SK-N-DZ (cell line): Measurements from ENCODE around the gene TTC39B.
A peak's percentile ranks its signal among the peaks of the same experiment; 100 is the strongest.

Experiments
- DNase-seq: peaks from one replicate; pipeline ENCODE4 v3.0.0-alpha.2; 2015; ENCODE audit warnings: low spot score

TTC39B gene

DNA sequence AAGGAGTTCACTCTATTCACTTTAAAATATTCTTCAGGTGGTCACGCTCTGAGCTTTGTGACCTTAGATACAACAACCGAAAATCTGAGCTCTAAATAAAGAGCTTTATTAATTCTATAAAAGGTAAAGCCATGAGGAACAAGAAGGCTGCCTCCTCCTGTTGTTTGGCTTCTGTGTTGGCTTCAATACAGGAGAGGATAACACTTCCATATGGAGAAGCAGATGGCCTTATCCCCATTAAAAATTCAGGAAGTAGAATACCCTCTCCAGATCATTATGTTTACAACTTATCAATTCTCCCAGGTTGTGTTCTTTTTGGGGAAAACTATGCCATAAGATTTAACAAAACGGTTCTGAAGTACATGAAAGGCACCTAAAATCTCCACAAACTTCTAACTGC is 128.4 kb downstream of the TTC39B start:
- no peak for DNase-seq

DNA sequence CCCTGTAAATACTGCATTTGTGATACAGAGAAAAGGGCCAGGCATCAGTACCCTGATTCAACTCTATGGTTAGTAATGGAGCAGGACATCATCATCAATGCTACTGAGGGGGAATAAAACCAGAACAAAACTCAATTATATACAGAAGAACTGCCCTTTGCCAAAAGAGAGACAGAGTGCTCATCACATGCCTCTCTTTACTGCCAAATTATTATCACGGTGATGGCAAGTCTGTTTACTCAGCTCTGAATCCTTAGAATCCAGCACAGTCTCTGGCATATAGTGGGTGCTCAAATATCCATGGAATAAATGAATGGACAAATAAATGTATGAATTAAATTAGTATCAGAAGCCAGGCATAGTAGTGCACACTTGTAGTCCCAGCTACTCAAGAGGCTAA is 130.2 kb downstream of the TTC39B start:
- no peak for DNase-seq

DNA sequence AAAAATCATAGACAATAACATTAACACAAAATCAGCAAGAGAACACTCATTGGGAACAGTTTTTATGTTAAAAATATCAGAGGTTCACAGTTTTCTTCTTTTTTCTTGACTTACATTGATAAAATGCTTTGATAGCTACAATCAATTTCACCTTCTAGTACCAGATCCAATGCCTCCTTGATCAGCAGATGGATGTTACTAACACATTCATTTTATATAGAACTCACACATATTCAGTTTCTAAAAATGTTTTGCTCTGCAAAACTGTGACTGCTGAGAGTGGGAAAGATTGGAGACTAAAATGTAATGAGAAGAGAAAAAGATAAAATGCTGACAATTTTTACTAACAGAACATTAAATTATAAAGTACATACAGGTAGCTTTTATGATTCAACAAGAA is 143.1 kb downstream of the TTC39B start:
- DNase-seq: no peak

DNA sequence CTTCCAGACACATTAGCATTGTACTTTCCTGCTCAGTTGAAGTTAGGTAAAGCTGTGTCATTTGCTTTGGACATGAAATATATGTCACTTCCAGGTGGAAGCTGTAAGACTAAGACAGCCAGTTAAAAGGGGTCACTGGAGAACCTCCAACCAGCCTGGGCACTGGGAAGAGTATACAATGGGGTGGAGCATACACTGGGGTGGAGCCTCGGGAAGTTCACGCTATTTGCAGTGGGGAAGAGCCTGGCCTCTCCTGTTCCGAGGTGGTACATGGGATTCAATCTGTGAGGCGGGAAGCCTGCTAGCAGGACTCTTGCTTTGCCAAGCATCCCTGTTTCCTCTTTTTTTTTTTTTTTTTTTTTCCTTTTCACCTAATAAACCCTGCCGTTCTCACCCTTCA is 145.3 kb downstream of the TTC39B start:
- DNase-seq: no peak

DNA sequence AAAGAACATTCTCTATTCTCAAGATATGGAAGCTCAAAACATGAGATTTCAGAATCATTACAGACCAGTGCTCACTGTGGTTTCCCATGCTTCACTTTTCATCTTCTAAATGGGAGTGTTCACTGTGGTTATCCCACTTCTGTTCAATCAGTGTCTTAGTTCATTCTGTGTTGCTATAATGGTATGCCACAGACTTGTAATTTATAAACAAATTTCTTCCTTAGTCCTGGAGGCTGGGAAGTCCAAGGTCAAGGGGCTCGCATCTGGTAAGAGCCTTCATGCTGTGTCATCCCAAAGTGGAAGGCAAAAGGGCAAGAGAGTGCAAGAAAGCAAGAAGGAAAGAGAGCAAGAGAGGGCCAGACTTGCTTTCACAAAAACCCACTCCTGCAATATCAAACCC is 146.3 kb downstream of the TTC39B start:
- no peak for DNase-seq

DNA sequence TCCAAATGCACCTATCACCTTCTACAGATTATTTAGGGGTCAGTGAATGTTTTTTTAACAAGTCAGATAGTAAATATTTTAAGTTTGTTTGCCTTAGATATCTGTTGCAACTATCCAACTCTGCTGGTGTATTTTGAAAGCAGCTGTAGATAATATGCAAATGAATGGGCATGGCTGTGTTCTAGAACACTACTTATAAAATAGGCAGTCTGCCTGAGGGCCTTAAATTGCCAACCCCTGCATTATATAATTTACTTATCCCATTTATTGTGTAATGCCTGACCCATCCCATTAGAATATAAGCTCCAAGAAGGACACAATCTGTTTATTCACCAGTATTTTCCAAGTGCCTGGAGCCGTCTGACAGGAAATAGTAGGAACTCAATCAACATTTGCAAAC is 149.0 kb downstream of the TTC39B start:
- no peak for DNase-seq

DNA sequence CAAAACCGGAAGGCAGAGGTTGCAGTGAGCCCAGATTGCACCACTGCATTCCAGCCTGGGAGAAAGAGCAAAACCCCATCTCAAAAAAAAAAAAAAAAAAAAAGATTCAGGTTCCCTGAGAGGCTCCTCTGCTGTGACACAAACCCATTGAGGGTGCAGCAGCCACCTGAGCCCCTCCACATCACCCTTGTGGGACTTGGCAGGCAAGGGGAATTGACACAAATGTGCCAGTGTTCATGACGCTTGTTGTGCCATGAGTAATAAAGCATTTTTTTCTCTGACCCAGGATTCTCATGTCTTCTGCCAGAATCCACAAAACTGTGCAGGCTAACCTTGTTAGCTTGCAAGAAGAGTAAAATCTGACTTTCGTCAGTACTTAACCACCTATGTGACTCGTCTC is 149.6 kb downstream of the TTC39B start:
- no peak for DNase-seq

DNA sequence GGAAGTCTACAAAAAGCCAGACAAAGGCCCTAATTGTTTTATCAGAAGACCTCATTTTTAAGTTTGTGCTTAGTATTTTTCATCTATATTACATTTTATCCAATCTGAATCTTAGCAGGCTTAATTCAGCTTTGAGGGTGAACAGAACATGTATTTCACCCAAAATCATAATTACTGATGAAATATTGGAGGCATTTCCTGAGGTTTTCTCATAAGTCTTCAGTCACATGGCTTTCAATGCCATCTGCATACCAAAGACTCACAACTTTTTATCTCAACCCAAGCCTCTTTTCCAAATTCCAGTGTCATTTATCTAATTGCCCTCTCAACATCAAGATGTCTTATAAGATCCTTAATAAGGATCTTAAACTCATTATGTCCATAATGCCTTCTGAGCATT is 150.8 kb downstream of the TTC39B start:
- DNase-seq: no peak

DNA sequence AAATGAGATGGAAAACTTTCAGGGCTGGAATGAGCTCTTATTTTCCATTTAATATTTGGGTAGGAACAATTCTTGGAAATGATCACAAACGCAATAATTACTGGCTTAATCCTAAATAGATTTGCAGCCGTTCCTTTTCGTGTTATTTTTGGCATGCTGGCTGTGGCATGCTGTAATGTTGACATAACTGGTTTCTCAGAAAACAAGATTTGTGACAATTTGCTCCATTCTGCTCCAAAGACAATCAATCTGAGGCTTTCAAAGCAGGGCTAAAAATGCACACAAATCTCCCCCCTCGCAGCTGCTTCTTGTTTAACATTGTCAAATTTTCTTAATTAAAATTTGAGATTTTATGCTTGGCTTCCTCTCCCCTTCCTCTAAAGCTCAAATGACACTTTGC is 151.2 kb downstream of the TTC39B start:
- DNase-seq: no peak

DNA sequence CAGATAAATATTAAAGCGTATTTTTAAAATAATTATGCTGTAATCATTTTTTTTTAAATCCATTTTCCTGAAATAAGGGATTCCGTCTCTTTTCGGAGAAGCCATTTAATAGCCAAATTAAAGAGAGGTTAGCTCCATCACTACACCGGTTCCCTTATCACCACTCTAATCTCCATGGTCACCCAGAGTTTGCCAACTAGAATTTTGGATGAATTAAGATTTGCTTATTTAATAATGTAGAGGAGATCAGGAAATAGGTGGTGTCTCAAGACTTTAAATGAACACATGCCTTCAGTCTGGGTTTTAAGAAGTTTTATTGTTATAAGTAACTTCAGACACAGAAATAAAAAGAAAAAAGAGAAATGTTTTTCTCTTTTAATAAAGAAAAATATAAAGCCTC is 151.7 kb downstream of the TTC39B start:
- DNase-seq: no peak

DNA sequence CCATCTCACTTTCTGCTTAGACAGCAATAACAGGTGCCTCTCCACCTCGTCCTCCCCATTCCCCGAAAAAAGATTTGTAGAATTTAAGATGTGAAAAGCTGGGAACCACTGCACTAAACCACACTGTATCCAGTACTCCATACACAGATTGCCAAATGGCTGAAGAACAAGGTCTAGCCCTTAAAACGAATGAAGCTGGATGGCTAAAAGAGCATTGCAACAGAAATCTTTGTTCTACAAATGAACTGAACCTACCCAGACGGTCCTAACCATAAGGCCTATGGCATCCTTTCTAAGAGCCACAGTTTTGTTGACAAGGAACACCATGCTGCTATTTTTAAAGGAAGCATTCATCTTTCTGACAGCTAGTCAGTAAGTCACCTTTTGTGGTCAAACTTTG is 152.3 kb downstream of the TTC39B start:
- DNase-seq: no peak

DNA sequence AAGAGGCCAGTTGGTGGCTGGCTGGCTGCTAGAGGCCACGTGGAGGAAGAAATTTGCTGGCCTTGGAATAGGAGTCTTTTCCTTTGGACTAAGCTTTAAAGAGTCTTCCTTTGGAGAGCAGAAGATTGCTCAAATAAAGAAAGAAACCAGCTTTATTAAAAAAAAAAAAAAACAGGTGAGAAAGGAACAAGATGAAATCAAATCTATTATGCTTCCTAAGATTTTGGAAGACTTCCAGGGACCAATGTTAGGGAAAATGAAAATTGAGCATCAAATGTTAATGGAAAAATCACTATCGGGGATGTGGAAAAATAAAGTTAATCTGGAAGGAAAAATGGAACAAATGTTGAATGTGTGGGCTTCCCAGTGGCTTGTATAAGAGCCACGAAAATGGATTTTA is 153.1 kb downstream of the TTC39B start:
- no peak for DNase-seq

DNA sequence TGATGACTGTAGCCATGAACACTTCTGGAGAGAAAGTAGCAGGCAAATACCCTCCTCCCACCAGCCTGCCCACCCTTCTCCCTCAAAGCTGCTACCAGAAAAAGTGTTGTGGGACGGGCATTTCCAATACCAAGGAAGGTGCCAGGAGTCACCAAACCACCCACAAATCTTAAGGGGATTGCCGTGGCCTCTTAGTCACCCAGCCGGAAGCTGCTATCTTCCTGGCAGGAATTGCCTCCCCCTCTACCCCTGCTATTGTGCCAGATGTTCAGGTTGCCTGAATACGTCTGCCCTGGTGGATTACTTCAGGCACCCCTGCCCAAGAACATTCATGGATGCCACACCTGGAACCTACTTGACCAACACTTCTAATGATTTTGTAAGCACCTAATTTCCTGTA is 156.1 kb downstream of the TTC39B start:
- no peak for DNase-seq

DNA sequence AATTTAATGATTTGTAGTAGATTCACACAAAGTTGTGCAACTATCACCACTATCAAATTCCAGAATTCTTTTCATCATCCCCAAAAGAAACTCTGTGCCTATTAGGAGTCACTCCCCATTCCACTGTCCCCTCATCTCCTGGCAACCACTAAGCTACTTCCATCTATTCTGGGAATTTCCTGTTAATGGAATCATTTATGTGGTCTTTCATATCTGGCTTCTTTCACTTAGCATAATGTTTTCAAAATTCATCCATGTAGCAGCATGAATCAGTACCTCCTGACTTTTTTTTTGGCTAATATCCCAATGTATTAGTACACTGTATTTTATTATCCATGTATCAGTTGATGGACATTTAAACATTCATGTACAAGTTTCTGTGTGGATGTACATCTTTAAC is 157.6 kb downstream of the TTC39B start:
- DNase-seq: no peak

DNA sequence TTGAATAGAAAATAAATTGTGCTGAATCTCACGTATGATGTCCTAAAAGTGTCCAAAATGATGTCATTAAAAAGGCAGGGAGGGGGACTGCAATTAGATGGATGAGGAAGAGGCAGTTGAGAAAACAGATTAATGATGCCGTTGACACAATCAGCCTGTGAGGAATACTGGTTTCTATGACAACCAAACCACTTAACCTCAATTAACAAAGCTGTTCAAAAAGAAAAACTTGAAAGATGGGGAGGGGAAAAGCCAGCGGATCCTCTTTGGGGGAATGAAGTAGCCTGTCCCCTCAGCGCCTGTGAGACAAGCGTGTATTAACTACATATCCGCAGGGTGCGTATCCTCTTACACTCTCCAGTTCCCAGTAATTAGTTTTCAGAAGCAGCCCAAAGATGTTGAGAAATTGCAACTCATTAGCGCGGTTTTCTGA is 160.7 kb downstream of the TTC39B start:
- no peak for DNase-seq

DNA sequence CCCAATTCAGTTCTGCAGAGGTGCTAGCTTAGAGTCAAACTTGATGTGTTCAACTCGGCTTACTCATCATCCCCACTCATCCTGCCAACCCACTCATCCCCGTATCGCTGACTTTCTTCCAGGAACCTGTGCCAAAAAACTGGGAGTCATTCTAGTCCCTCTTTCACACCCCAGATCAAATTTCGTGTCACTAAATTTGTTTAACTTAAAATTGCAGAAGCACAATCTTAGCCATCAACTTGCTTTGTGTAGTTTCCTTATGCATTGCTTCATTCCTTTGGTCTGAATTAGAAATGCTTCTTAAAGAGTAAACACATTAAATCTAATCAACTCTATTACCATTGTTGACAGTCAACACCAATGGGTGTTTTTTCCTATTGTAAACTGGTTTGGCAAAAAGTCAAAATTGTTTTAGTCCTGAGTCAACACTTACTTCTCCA is 162.4 kb downstream of the TTC39B start:
- DNase-seq: no peak

DNA sequence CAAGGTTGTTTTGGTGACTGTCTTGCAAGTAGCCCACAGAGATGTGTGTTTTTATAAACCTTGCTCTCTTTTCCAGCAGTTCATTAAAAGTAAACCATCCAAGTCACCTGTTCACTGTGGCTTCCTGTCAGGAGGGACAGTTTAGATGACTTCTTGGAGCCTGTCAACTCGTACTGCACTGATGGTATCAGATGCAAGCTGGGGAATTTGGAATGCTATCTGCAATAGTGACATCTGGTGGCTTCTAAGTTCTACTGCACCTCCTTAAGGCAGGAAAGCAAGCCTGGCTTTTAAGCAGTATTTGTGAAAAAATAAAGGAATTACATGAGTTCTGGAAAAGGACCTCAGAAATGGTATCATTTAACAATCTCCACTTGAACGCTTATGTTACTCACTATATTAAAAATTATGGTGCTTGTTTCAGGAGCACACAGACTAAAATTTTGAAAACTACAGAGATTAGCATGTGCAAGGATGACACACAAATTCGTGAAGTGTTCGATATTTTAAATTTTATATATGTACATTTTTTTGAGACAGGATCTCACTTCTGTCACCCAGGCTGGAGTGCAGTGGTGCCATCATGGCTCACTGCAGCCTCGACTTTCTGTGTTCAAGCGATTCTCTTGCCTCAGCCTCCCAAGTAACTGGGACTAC is 164.0 kb downstream of the TTC39B start:
- peak; percentile 59 for DNase-seq

DNA sequence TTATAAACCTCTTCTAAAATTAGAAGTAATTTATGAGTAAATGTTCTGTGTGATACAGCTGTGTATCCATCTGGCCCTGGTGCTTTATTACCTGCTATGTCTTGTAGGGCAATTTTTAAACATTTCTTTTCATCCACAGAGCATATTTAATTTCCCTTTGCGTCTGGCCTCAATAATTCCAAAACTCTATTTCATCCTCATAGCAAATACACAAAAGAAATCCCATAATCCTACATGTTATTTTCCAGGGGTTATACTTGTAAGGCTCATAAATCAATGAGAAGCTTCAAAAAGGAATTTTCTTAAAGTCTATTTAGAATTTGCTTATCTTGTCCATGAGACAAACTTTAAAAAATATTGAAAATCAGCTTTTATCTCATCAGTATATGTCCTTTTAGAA is 167.0 kb downstream of the TTC39B start:
- DNase-seq: no peak

DNA sequence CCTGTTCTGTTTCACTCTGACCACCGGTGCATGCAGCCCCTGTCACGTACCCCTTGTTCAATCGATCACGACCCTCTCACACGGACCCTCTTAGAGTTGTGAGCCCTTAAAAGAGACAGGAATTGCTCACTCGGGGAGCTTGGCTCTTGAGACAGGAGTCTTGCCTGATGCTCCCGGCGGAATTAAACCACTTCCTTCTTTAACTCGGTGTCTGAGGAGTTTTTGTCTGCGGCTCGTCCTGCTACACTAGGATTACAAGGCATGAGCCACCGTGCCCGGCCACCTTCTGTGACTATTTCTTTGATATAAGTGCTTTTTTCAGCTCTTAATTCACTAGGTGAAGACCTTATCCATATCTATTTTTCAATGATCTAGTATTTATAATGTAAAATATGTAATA is 167.5 kb downstream of the TTC39B start:
- no peak for DNase-seq

DNA sequence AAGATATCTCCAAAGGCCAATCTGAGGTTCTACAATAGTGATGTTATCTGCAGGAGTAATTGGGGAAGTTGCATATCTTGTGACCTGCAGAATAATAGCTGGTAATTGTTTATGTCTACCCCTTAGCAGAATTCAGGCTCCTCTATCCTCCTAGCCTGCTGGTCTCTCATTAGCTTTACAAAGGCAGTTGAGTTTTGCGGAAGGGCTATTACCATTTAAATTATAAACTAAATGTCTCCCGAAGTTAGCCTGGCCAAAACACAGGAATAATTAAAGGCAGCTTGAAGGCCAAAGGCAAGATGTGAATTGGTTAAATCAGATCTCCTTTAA is 168.7 kb downstream of the TTC39B start:
- no peak for DNase-seq

DNA sequence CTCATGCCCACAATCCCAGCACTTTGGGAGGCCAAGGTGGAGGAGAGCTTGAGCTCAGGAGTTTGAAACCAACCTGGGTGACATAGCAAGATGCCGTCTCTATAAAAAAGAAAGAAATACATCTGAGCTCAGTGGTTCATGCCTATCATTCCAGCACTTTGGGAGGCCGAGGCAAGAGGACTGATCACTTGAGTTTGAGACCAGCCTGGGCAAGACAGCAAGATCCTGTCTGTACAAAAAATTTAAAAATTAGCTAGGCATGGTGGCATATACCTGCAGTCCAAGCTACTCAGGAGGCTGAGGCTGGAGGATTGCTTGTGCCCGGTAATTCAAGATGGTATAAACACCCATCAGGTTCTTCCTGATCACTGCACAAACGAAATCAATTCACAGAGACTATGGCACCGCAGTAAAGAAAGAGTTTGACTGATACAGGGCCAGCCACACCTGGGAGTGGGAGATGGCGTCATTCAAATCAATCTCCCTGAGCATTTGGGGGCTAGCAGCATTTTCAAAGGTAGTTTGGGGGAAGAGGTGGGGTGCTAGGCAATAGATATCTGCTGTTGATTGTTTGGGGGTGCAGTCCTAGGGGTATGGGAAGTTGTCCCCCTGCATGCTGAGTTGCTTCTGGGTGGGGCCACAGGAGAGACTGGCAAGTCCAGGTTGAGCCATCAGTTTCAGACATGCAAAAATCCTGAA is 169.2 kb downstream of the TTC39B start:
- DNase-seq: no peak

DNA sequence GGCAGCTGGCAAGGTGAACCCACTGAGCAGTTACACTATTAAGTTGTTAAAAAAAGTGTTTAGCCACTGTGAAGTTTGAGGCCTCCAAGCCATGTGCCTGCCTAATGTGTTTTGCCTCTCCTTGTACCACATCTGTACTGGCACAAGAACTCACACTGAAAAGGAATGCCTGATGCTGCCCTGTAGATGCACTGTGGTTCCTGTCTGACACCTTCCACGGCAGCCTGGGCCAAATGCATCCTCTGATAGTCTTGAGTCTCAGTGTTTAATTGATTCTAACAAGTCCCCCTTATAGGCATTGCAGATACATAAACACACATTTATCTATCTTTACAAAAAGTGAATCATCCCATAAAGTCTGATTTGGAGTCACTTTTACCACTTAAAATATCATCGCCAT is 169.9 kb downstream of the TTC39B start:
- DNase-seq: no peak

DNA sequence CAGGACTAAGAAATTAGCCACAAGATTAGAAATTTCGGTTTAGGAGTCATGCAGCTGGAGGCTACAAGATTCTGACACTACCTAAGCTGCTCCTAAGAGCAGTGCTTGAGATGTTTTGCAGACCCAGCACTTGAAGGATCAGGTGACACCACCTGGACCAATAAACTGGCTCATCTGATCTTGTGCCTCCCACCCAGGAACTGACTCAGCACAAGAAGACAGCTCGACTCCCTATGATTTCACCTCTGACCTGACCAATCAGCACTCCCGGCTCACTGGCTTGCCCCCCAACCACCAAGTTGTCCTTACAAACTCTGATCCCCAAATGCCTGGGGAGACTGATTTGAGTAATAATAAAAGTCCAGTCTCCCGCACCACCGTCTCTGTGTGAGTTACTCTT is 170.4 kb downstream of the TTC39B start:
- DNase-seq: peak; percentile 31
